ENCODE data around the gene TRIM32. TPM values are rescaled to one million over a fixed set of nuclear protein-coding genes. Genes with fewer than 3 reads are reported as not detected.

The TRIM32 gene
- total RNA-seq, 1 donor from 2014 or later, result 11.0 TPM

- H3K4me3 ChIP-seq (ENCODE audit: low read length in 3 of 3), result no peak overlapping the region
- H3K27ac ChIP-seq (ENCODE audit: low read depth, low read length), result peak overlapping the region; percentile 19
- no peaks in the 10 kb centered on the region for H3K9me3 ChIP-seq (ENCODE audit: control insufficient read depth in 3 of 3, low read length in 3 of 3)
- H3K36me3 ChIP-seq (ENCODE audit: control insufficient read depth in 3 of 3, insufficient read depth in 3 of 3, low read length in 3 of 3), result peaks cover 0 to under 1% (median 0%) of the 10 kb centered on the region in 3 donors
- no peaks in the 10 kb centered on the region for H3K27me3 ChIP-seq (ENCODE audit: control insufficient read depth in 3 of 3, insufficient read depth in 3 of 3, low read length in 3 of 3)
- H3K4me1 ChIP-seq (ENCODE audit: control insufficient read depth in 3 of 3, insufficient read depth in 3 of 3, low read length in 3 of 3), result peaks cover 3 to 11% (median 6%) of the 10 kb centered on the region in 3 donors
- H3K9ac ChIP-seq (ENCODE audit: low read depth in 1 of 3, low read length in 3 of 3), result peak overlapping the region in 1 of 3 donors; percentile 46
Observed at GRCh38 chr9:116656501-116656971, 30.6 kb upstream of the TRIM32 start.

GRCh38 chr9:116656977-116657376, 30.1 kb upstream of the TRIM32 start:
- Histone ChIP-seq H3K27ac (ENCODE audit: low read depth, low read length) (peak overlapping the region; percentile 19), H3K4me1 (ENCODE audit: control insufficient read depth in 3 of 3, insufficient read depth in 3 of 3, low read length in 3 of 3) (peaks cover 3 to 11% (median 6%) of the 10 kb centered on the region in 3 donors), H3K4me3 (ENCODE audit: low read length in 3 of 3) (no peak overlapping the region), H3K27me3 (ENCODE audit: control insufficient read depth in 3 of 3, insufficient read depth in 3 of 3, low read length in 3 of 3) (no peaks in the 10 kb centered on the region), H3K9ac (ENCODE audit: low read depth in 1 of 3, low read length in 3 of 3) (peak overlapping the region in 1 of 3 donors; percentile 46), H3K9me3 (ENCODE audit: control insufficient read depth in 3 of 3, low read length in 3 of 3) (no peaks in the 10 kb centered on the region), H3K36me3 (ENCODE audit: control insufficient read depth in 3 of 3, insufficient read depth in 3 of 3, low read length in 3 of 3) (no peaks in the 10 kb centered on the region)

- no peak overlapping the region for H3K4me3 ChIP-seq (ENCODE audit: low read length in 3 of 3)
- H3K9me3 ChIP-seq (ENCODE audit: control insufficient read depth in 3 of 3, low read length in 3 of 3), result no peaks in the 10 kb centered on the region
- no peaks in the 10 kb centered on the region for H3K27me3 ChIP-seq (ENCODE audit: control insufficient read depth in 3 of 3, insufficient read depth in 3 of 3, low read length in 3 of 3)
- no peak overlapping the region for H3K9ac ChIP-seq (ENCODE audit: low read depth in 1 of 3, low read length in 3 of 3)
- H3K4me1 ChIP-seq (ENCODE audit: control insufficient read depth in 3 of 3, insufficient read depth in 3 of 3, low read length in 3 of 3), result peaks cover 3 to 11% (median 6%) of the 10 kb centered on the region in 3 donors
- no peak overlapping the region for H3K27ac ChIP-seq (ENCODE audit: low read depth, low read length)
- H3K36me3 ChIP-seq (ENCODE audit: control insufficient read depth in 3 of 3, insufficient read depth in 3 of 3, low read length in 3 of 3), result no peaks in the 10 kb centered on the region
Observed at GRCh38 chr9:116658265-116658664, 28.8 kb upstream of the TRIM32 start.

GRCh38 chr9:116661037-116661954, 25.8 kb upstream of the TRIM32 start:
- H3K27me3 ChIP-seq (ENCODE audit: control insufficient read depth in 3 of 3, insufficient read depth in 3 of 3, low read length in 3 of 3), result no peaks in the 10 kb centered on the region
- H3K36me3 ChIP-seq (ENCODE audit: control insufficient read depth in 3 of 3, insufficient read depth in 3 of 3, low read length in 3 of 3), result no peaks in the 10 kb centered on the region
- H3K9ac ChIP-seq (ENCODE audit: low read depth in 1 of 3, low read length in 3 of 3), result no peak overlapping the region
- peaks cover 3 to 8% (median 6%) of the 10 kb centered on the region in 3 donors for H3K4me1 ChIP-seq (ENCODE audit: control insufficient read depth in 3 of 3, insufficient read depth in 3 of 3, low read length in 3 of 3)
- H3K27ac ChIP-seq (ENCODE audit: low read depth, low read length), result no peak overlapping the region
- H3K4me3 ChIP-seq (ENCODE audit: low read length in 3 of 3), result no peak overlapping the region
- no peaks in the 10 kb centered on the region for H3K9me3 ChIP-seq (ENCODE audit: control insufficient read depth in 3 of 3, low read length in 3 of 3)

GRCh38 chr9:116662646-116663310, 24.3 kb upstream of the TRIM32 start:
- H3K36me3 ChIP-seq (ENCODE audit: control insufficient read depth in 3 of 3, insufficient read depth in 3 of 3, low read length in 3 of 3), result no peaks in the 10 kb centered on the region
- no peaks in the 10 kb centered on the region for H3K27me3 ChIP-seq (ENCODE audit: control insufficient read depth in 3 of 3, insufficient read depth in 3 of 3, low read length in 3 of 3)
- H3K27ac ChIP-seq (ENCODE audit: low read depth, low read length), result peak overlapping the region; percentile 74
- no peak overlapping the region for H3K4me3 ChIP-seq (ENCODE audit: low read length in 3 of 3)
- H3K9me3 ChIP-seq (ENCODE audit: control insufficient read depth in 3 of 3, low read length in 3 of 3), result no peaks in the 10 kb centered on the region
- no peak overlapping the region for H3K9ac ChIP-seq (ENCODE audit: low read depth in 1 of 3, low read length in 3 of 3)
- no peaks in the 10 kb centered on the region for H3K4me1 ChIP-seq (ENCODE audit: control insufficient read depth in 3 of 3, insufficient read depth in 3 of 3, low read length in 3 of 3)

GRCh38 chr9:116663581-116663980, 23.5 kb upstream of the TRIM32 start:
- Histone ChIP-seq H3K9me3 (ENCODE audit: control insufficient read depth in 3 of 3, low read length in 3 of 3) (no peaks in the 10 kb centered on the region), H3K4me3 (ENCODE audit: low read length in 3 of 3) (no peak overlapping the region), H3K27ac (ENCODE audit: low read depth, low read length) (peak overlapping the region; percentile 74), H3K36me3 (ENCODE audit: control insufficient read depth in 3 of 3, insufficient read depth in 3 of 3, low read length in 3 of 3) (no peaks in the 10 kb centered on the region), H3K27me3 (ENCODE audit: control insufficient read depth in 3 of 3, insufficient read depth in 3 of 3, low read length in 3 of 3) (no peaks in the 10 kb centered on the region), H3K9ac (ENCODE audit: low read depth in 1 of 3, low read length in 3 of 3) (no peak overlapping the region), H3K4me1 (ENCODE audit: control insufficient read depth in 3 of 3, insufficient read depth in 3 of 3, low read length in 3 of 3) (no peaks in the 10 kb centered on the region)

- Histone ChIP-seq H3K36me3 (ENCODE audit: control insufficient read depth in 3 of 3, insufficient read depth in 3 of 3, low read length in 3 of 3) (no peaks in the 10 kb centered on the region), H3K9ac (ENCODE audit: low read depth in 1 of 3, low read length in 3 of 3) (no peak overlapping the region), H3K27ac (ENCODE audit: low read depth, low read length) (no peak overlapping the region), H3K27me3 (ENCODE audit: control insufficient read depth in 3 of 3, insufficient read depth in 3 of 3, low read length in 3 of 3) (no peaks in the 10 kb centered on the region), H3K4me1 (ENCODE audit: control insufficient read depth in 3 of 3, insufficient read depth in 3 of 3, low read length in 3 of 3) (no peaks in the 10 kb centered on the region), H3K9me3 (ENCODE audit: control insufficient read depth in 3 of 3, low read length in 3 of 3) (peaks cover 0 to 3% (median 3%) of the 10 kb centered on the region in 3 donors), H3K4me3 (ENCODE audit: low read length in 3 of 3) (no peak overlapping the region)
Observed at GRCh38 chr9:116668970-116669695, 18.0 kb upstream of the TRIM32 start.

- no peaks in the 10 kb centered on the region for H3K4me1 ChIP-seq (ENCODE audit: control insufficient read depth in 3 of 3, insufficient read depth in 3 of 3, low read length in 3 of 3)
- H3K36me3 ChIP-seq (ENCODE audit: control insufficient read depth in 3 of 3, insufficient read depth in 3 of 3, low read length in 3 of 3), result no peaks in the 10 kb centered on the region
- no peak overlapping the region for H3K4me3 ChIP-seq (ENCODE audit: low read length in 3 of 3)
- peaks cover 0 to 3% (median 3%) of the 10 kb centered on the region in 3 donors for H3K9me3 ChIP-seq (ENCODE audit: control insufficient read depth in 3 of 3, low read length in 3 of 3)
- H3K9ac ChIP-seq (ENCODE audit: low read depth in 1 of 3, low read length in 3 of 3), result no peak overlapping the region
- H3K27me3 ChIP-seq (ENCODE audit: control insufficient read depth in 3 of 3, insufficient read depth in 3 of 3, low read length in 3 of 3), result no peaks in the 10 kb centered on the region
- H3K27ac ChIP-seq (ENCODE audit: low read depth, low read length), result no peak overlapping the region
Observed at GRCh38 chr9:116671605-116672004, 15.5 kb upstream of the TRIM32 start.

- H3K9me3 ChIP-seq (ENCODE audit: control insufficient read depth in 3 of 3, low read length in 3 of 3), result peaks cover 0 to 3% (median 3%) of the 10 kb centered on the region in 3 donors
- no peak overlapping the region for H3K27ac ChIP-seq (ENCODE audit: low read depth, low read length)
- no peaks in the 10 kb centered on the region for H3K27me3 ChIP-seq (ENCODE audit: control insufficient read depth in 3 of 3, insufficient read depth in 3 of 3, low read length in 3 of 3)
- H3K36me3 ChIP-seq (ENCODE audit: control insufficient read depth in 3 of 3, insufficient read depth in 3 of 3, low read length in 3 of 3), result no peaks in the 10 kb centered on the region
- H3K4me3 ChIP-seq (ENCODE audit: low read length in 3 of 3), result no peak overlapping the region
- H3K9ac ChIP-seq (ENCODE audit: low read depth in 1 of 3, low read length in 3 of 3), result no peak overlapping the region
- H3K4me1 ChIP-seq (ENCODE audit: control insufficient read depth in 3 of 3, insufficient read depth in 3 of 3, low read length in 3 of 3), result no peaks in the 10 kb centered on the region
Observed at GRCh38 chr9:116673375-116673774, 13.7 kb upstream of the TRIM32 start.
